ENCODE measurements around the gene DNHD1.

Gene DNHD1

GRCh38 chr11:6538945-6539344, 41.9 kb downstream of the DNHD1 start:
- H3K4me1 Mint-ChIP-seq = no peaks in the 10 kb centered on the region

GRCh38 chr11:6539748-6540268, 42.7 kb downstream of the DNHD1 start:
- H3K27me3 Mint-ChIP-seq = no peaks in the 10 kb centered on the region
- H3K36me3 Mint-ChIP-seq = peaks cover 40% of the 10 kb centered on the region
- no peaks in the 10 kb centered on the region for H3K9me3 Mint-ChIP-seq
- no peak overlapping the region for H3K4me3 Mint-ChIP-seq
- H3K27ac Mint-ChIP-seq = no peak overlapping the region
- no peak for ATAC-seq
- no peaks in the 10 kb centered on the region for H3K4me1 Mint-ChIP-seq

More at GRCh38 chr11:6538945-6539344, 41.9 kb downstream of the DNHD1 start:
- no peaks in the 10 kb centered on the region for H3K9me3 Mint-ChIP-seq
- peaks cover 35% of the 10 kb centered on the region for H3K36me3 Mint-ChIP-seq
- H3K27me3 Mint-ChIP-seq = no peaks in the 10 kb centered on the region
- ATAC-seq = no peak
- H3K27ac Mint-ChIP-seq = no peak overlapping the region
- H3K4me3 Mint-ChIP-seq = no peak overlapping the region

- no peak overlapping the region for H3K4me3 Mint-ChIP-seq
- H3K27me3 Mint-ChIP-seq = no peaks in the 10 kb centered on the region
- no peak overlapping the region for H3K27ac Mint-ChIP-seq
- peaks cover 33% of the 10 kb centered on the region for H3K36me3 Mint-ChIP-seq
- no peaks in the 10 kb centered on the region for H3K4me1 Mint-ChIP-seq
- ATAC-seq = no peak
- no peaks in the 10 kb centered on the region for H3K9me3 Mint-ChIP-seq
These were observed 44.3 kb downstream of the DNHD1 start for GRCh38 chr11:6541356-6541755.

- Mint-ChIP-seq H3K4me3 (no peak overlapping the region), H3K27me3 (no peaks in the 10 kb centered on the region), H3K27ac (no peak overlapping the region), H3K4me1 (no peaks in the 10 kb centered on the region), H3K9me3 (no peaks in the 10 kb centered on the region), H3K36me3 (peaks cover 37% of the 10 kb centered on the region)
- no peak for ATAC-seq
These were observed 45.6 kb downstream of the DNHD1 start for GRCh38 chr11:6542727-6543126.

GRCh38 chr11:6544921-6545850, 48.1 kb downstream of the DNHD1 start:
- no peak overlapping the region for H3K27ac Mint-ChIP-seq

GRCh38 chr11:6545917-6546605, 49.0 kb downstream of the DNHD1 start:
- Mint-ChIP-seq H3K27me3 (no peaks in the 10 kb centered on the region), H3K27ac (no peak overlapping the region), H3K4me3 (no peak overlapping the region), H3K9me3 (no peaks in the 10 kb centered on the region), H3K36me3 (peaks cover 31% of the 10 kb centered on the region), H3K4me1 (no peaks in the 10 kb centered on the region)
- no peak for ATAC-seq

More at GRCh38 chr11:6544921-6545850, 48.1 kb downstream of the DNHD1 start:
- no peaks in the 10 kb centered on the region for H3K4me1 Mint-ChIP-seq
- H3K4me3 Mint-ChIP-seq = no peak overlapping the region
- peaks cover 35% of the 10 kb centered on the region for H3K36me3 Mint-ChIP-seq
- H3K9me3 Mint-ChIP-seq = no peaks in the 10 kb centered on the region
- no peak for ATAC-seq
- H3K27me3 Mint-ChIP-seq = no peaks in the 10 kb centered on the region

DNA sequence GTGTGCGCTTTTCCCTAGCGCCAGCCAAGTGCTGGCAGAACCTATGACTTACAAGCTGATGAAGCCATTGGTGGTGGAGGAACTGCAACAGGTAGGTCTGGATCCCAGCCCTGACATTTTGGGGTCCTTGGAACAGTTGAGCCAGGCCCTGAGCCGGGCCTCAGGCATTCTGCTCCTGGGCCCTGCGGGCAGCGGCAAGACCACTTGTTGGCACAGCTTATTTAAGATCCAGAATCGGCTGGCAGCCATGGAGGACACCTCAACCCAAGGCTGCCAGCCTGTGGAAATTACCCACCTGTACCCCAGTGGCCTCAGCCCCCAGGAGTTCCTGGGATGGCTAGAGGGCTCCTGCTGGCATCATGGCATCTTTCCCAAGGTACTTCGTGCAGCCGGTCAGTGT, 49.7 kb downstream of the DNHD1 start:
- ATAC-seq = no peak
- H3K4me1 Mint-ChIP-seq = no peaks in the 10 kb centered on the region
- H3K4me3 Mint-ChIP-seq = no peak overlapping the region
- H3K9me3 Mint-ChIP-seq = no peaks in the 10 kb centered on the region
- peaks cover 31% of the 10 kb centered on the region for H3K36me3 Mint-ChIP-seq
- no peak overlapping the region for H3K27ac Mint-ChIP-seq
- H3K27me3 Mint-ChIP-seq = no peaks in the 10 kb centered on the region

DNA sequence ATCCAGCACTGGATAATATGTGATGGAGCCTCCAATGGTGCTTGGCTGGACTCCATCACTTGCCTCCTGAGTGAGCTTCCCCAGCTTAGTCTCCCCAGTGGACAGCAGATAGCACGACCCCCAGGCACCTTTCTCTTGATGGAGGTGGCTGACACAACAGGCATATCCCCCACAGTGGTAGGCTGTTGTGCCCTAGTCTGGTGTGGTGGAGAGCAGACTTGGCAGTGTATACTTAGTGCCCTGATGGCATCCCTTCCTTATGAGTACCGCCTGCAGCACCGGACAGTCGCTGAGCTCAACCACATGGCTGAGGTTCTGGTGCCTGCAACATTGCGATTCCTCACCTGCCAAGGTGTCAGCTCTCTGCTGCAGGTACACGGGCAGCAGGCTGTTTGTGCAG, 50.1 kb downstream of the DNHD1 start:
- H3K4me1 Mint-ChIP-seq = no peaks in the 10 kb centered on the region
- no peaks in the 10 kb centered on the region for H3K9me3 Mint-ChIP-seq
- peaks cover 31% of the 10 kb centered on the region for H3K36me3 Mint-ChIP-seq
- no peak overlapping the region for H3K27ac Mint-ChIP-seq
- ATAC-seq = no peak
- no peaks in the 10 kb centered on the region for H3K27me3 Mint-ChIP-seq
- H3K4me3 Mint-ChIP-seq = no peak overlapping the region

DNA sequence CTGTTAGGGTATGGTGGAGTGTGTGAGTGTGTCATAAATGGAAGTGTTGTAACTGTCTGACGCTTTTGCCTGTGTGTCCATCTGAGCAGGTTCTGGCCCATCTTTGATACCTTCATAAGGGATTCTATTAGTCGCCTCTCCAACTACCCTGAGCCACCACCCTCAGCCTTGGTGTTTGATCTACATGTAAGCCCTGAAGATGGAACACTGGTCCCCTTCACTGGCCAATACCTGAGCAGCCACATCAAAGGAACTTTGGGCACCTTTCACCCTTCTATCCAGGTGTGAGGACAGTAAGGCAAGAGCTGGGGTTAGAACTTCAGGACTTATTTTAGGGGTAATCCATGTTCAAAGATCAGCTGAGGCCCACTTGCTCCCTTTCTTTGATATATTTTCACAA, 51.0 kb downstream of the DNHD1 start:
- no peak overlapping the region for H3K4me3 Mint-ChIP-seq
- no peak overlapping the region for H3K27ac Mint-ChIP-seq
- no peaks in the 10 kb centered on the region for H3K9me3 Mint-ChIP-seq
- no peak for ATAC-seq
- H3K36me3 Mint-ChIP-seq = peaks cover 22% of the 10 kb centered on the region
- H3K27me3 Mint-ChIP-seq = no peaks in the 10 kb centered on the region
- no peaks in the 10 kb centered on the region for H3K4me1 Mint-ChIP-seq

DNA sequence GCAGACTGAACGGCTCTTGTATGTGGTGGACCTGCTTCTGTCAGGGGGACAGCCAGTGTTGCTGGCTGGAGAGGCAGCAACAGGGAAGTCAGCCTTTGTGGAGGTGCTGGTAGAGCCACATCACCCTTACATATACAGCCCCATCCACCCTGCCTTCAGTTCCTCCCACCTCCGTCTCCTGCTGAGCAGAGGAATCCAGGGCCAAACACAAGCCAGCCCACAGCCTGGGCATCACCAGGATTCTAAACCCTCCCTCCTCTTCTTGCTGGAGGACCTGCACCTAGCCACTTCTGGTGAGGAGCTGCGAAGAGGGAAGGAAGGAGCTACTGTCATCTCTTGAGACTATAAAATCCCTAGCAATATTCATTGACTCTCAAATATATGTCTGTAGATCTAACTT, 51.6 kb downstream of the DNHD1 start:
- Mint-ChIP-seq H3K4me1 (no peaks in the 10 kb centered on the region), H3K27me3 (no peaks in the 10 kb centered on the region), H3K4me3 (no peak overlapping the region), H3K27ac (no peak overlapping the region), H3K9me3 (no peaks in the 10 kb centered on the region), H3K36me3 (peaks cover 22% of the 10 kb centered on the region)
- ATAC-seq = no peak

GRCh38 chr11:6553634-6554033, 56.6 kb downstream of the DNHD1 start:
- H3K36me3 Mint-ChIP-seq = peaks cover 10% of the 10 kb centered on the region
- no peak overlapping the region for H3K27ac Mint-ChIP-seq
- no peak for ATAC-seq
- H3K9me3 Mint-ChIP-seq = no peaks in the 10 kb centered on the region
- H3K4me3 Mint-ChIP-seq = no peak overlapping the region
- no peaks in the 10 kb centered on the region for H3K27me3 Mint-ChIP-seq
- no peaks in the 10 kb centered on the region for H3K4me1 Mint-ChIP-seq

DNA sequence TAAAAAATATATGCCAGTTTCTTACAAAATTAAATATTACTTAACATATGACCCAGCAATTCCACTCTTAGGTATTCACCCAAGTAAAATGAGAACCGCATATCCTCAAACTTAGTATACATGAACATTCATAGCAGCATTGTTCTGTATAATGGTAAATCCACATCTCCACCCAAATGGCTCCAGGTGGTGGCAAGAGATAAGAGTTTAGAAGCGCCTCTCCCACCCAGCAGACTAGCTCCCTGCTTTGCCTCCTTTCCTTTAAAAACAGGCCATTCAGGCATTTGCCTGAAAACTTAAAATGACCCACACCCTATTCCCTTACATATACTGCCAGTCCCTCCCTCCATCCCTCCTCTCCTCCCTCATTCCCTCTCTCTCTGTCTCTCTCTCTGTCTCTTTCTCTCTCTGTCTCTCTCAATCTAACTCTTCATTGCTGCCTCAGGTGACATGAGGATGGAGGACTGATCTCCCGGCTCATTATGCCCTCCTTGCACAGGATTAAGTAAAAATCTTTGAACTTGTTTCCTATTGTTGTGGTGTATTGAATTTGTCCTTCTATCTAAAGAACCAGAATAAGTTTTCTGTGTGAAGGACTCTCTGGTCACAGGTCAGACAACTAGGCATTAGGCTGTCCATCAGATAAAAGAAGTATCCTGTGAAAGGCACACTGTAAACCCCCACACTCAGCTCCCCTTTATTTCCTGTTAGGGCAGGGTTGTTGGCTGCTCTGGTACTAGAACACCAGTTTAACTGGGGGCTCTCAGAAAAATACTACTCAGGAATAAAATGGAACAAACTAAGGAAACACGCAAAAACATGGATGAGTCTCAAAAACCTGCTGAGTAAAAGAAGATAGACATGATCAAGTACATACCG, 58.0 kb downstream of the DNHD1 start:
- H3K36me3 Mint-ChIP-seq = peaks cover 22% of the 10 kb centered on the region
- ATAC-seq = no peak
- no peaks in the 10 kb centered on the region for H3K27me3 Mint-ChIP-seq
- no peak overlapping the region for H3K4me3 Mint-ChIP-seq
- no peak overlapping the region for H3K27ac Mint-ChIP-seq
- no peaks in the 10 kb centered on the region for H3K4me1 Mint-ChIP-seq
- H3K9me3 Mint-ChIP-seq = no peaks in the 10 kb centered on the region

DNA sequence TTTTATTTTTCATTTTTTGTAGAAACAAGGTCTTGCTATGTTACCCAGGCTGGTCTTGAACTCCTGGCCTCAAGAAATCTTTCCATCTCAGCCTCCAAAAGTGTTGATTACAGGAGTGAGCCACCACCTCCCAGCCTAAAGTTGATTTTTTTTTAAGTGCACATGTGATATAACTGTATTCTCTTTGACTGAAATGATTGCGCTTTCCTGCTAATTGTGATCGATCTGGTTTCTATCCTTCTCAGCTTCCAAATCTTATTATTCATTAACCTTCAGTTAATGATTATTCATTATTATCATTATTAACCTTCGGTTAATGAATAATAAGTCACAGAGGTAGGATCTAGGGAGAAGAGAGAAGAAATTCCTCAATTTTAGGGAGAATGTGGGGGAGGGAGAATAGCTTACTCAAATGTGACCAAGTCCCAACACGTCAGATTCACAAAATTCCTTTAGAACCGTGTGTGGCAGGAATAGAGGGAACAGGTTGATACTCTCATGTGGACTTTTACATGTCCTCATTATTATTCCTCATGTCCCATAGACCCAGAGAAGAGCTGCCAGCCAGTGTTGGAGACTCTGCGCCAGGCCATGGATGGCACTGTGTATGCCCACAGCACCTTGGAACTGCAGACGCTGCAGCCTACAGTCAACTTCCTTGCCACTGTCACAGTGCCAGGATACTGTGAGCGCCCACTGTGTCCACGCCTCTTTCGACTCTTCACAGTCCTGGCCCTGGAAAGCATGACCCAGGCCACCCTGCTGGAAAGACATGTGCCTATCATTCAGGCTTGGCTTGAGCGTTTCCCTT, 59.3 kb downstream of the DNHD1 start:
- Mint-ChIP-seq H3K4me1 (no peaks in the 10 kb centered on the region), H3K4me3 (no peak overlapping the region), H3K9me3 (no peaks in the 10 kb centered on the region), H3K27ac (no peak overlapping the region), H3K36me3 (peaks cover 28% of the 10 kb centered on the region), H3K27me3 (no peaks in the 10 kb centered on the region)
- no peak for ATAC-seq

DNA sequence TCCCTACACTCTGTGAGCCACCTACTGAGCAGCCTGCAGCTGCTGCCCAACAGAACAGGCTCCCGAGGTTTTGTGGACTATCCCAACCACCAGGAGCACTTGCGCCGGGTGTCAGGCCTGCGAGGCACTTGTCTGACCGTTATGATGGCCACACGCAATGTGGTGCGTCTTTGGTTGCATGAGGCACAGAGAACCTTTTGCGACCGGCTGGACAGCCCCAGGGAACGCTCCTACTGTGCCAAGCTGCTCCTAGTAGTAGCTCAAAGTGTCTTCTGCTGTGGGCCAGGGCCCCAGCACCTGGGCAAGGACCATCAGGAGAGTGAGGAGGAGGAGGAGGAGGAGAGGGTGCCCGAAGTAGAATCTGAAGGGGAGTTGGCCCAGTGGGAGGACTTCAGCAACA, 60.0 kb downstream of the DNHD1 start:
- Mint-ChIP-seq H3K27me3 (no peaks in the 10 kb centered on the region), H3K4me3 (no peak overlapping the region), H3K36me3 (peaks cover 35% of the 10 kb centered on the region)

More for the DNA sequence above, 60.0 kb downstream of the DNHD1 start:
- Mint-ChIP-seq H3K4me1 (no peaks in the 10 kb centered on the region), H3K27ac (no peak overlapping the region), H3K9me3 (no peaks in the 10 kb centered on the region)
- no peak for ATAC-seq
